Measurements from ENCODE around the gene DHRS12. TPM values are rescaled to one million over a fixed set of nuclear protein-coding genes. Genes with fewer than 3 reads are reported as not detected.
A peak's percentile ranks its signal among the peaks of the same experiment; 100 is the strongest.

DHRS12 gene
- polyA plus RNA-seq, 1 experiment: 5.6 TPM

DNA sequence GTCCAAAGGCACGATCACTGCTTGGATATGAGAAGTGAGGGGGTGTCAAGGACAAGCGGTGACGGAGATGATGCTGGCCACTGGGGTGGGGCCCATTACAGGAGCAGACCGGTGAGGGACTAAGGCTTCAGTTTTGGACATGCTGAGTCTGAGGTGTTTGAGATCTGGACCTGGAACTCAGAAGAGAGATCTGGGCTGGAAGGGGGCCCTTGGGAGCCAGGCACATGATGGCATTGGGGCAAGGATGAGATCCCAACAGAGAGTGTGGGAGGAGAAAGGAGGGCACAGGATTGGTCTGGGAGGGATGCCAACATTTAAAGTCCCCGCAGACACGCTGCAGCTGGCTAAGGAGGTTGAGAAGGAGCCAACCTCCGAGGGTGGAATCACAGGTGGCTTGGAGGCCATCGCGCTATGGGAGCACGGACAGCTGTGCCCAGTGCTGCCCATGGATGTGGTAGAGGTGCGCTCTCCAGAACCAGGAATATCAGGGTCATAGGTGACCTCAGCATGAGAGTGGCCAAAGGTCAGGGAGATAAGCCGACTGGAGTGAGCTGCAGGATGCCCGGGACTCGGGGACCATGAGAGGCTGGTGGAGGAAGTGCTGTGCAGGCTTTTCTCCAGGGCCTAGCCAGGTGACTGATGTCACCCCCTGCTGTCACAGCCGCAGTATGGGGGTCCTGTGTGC, 21.8 kb downstream of the DHRS12 start:
- ChIA-PET POLR2A (no interaction called here), CTCF (interaction anchor here (1.3 kb wide), 1 partner anchor 9 kb away, joined by 3 read pairs; no protein-coding TSS in a partner anchor)
- no peak overlapping the region for H3K4me3 ChIP-seq (ENCODE audit: low read depth, low read length)
- TF ChIP-seq, protein P1, sequence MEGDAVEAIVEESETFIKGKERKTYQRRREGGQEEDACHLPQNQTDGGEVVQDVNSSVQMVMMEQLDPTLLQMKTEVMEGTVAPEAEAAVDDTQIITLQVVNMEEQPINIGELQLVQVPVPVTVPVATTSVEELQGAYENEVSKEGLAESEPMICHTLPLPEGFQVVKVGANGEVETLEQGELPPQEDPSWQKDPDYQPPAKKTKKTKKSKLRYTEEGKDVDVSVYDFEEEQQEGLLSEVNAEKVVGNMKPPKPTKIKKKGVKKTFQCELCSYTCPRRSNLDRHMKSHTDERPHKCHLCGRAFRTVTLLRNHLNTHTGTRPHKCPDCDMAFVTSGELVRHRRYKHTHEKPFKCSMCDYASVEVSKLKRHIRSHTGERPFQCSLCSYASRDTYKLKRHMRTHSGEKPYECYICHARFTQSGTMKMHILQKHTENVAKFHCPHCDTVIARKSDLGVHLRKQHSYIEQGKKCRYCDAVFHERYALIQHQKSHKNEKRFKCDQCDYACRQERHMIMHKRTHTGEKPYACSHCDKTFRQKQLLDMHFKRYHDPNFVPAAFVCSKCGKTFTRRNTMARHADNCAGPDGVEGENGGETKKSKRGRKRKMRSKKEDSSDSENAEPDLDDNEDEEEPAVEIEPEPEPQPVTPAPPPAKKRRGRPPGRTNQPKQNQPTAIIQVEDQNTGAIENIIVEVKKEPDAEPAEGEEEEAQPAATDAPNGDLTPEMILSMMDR (IDR thresholded peaks at IDR 0.05; ENCODE audit: insufficient read depth, low read depth, low read length): no peak
- no peaks in the 10 kb centered on the region for H3K27me3 ChIP-seq (ENCODE audit: control insufficient read depth, insufficient read depth, low read length)
- no peak for DNase-seq (ENCODE audit: low read depth)
- H3K36me3 ChIP-seq (ENCODE audit: control insufficient read depth, insufficient read depth, low read length): no peaks in the 10 kb centered on the region

DNA sequence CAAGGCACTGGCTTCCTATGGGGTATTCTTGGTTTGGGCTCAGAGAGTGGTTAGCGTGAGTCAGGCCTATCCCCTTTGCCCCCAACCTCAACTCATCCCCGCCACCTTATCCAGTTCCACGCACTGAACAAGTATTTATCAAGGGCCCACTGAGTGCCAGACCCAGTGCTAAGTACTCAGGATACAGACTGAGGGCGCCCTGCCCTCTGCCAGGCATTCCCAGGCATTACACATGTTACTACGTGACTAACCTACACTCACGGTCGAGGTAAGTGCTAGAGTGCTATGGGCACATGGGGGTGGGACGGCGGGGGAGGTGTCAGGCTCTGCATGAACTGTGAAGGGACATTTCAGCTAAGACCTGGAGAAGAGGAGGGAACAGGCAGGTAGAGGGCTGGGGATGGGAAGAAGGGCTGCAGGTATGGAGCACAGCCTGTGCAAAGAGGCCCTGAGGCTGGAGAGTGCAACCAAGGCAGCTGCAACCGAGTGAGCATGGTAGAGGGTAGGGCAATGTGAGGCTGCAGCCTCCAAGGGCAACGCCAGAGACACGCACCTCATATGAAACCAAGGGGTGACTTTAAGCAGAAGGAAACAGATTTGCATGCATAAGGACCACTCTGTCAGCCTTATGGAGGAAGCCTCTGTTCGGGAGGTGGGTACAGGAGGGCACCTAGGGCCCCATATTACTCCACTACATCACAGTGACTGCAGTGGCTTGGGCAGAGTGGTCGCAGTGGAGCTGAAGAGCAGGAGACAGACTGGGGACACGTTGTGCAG, 22.5 kb downstream of the DHRS12 start:
- TF ChIP-seq, protein P1 (IDR thresholded peaks at IDR 0.05; ENCODE audit: insufficient read depth, low read depth, low read length): peak; percentile 44
- POLR2A ChIA-PET: no interaction called here

GRCh38 chr13:51780099-51780498, 23.9 kb downstream of the DHRS12 start:
- Histone ChIP-seq H3K36me3 (ENCODE audit: control insufficient read depth, insufficient read depth, low read length) (no peaks in the 10 kb centered on the region), H3K27me3 (ENCODE audit: control insufficient read depth, insufficient read depth, low read length) (no peaks in the 10 kb centered on the region), H3K4me3 (ENCODE audit: low read depth, low read length) (no peak overlapping the region)
- TF ChIP-seq, protein P1 (IDR thresholded peaks at IDR 0.05; ENCODE audit: insufficient read depth, low read depth, low read length): no peak
- DNase-seq (ENCODE audit: low read depth): no peak
- ChIA-PET POLR2A (no interaction called here), CTCF (interaction anchor here (0.7 to 1.5 kb wide), 4 partner anchors 13 to 340 kb away, joined by 3 read pairs; no protein-coding TSS in a partner anchor)

More for the DNA sequence above, 22.5 kb downstream of the DHRS12 start:
- Histone ChIP-seq H3K36me3 (ENCODE audit: control insufficient read depth, insufficient read depth, low read length) (no peaks in the 10 kb centered on the region), H3K4me3 (ENCODE audit: low read depth, low read length) (no peak overlapping the region), H3K27me3 (ENCODE audit: control insufficient read depth, insufficient read depth, low read length) (no peaks in the 10 kb centered on the region)
- CTCF ChIA-PET: interaction anchor here (0.9 to 1.5 kb wide), 4 partner anchors 9 to 341 kb away, joined by 3 to 4 read pairs (median 3); no protein-coding TSS in a partner anchor
- DNase-seq (ENCODE audit: low read depth): no peak

- Histone ChIP-seq H3K36me3 (ENCODE audit: control insufficient read depth, insufficient read depth, low read length) (no peaks in the 10 kb centered on the region), H3K4me3 (ENCODE audit: low read depth, low read length) (no peak overlapping the region), H3K27me3 (ENCODE audit: control insufficient read depth, insufficient read depth, low read length) (peaks cover 4% of the 10 kb centered on the region; the same call in 1 of the 2 replicates)
- CTCF ChIA-PET: interaction anchor here (1.0 kb wide), 1 partner anchor 20 kb away, joined by 3 read pairs; no protein-coding TSS in a partner anchor
- TF ChIP-seq, protein P1 (IDR thresholded peaks at IDR 0.05; ENCODE audit: insufficient read depth, low read depth, low read length): no peak
- no peak for DNase-seq (ENCODE audit: low read depth)
- POLR2A ChIA-PET: no interaction called here
Observed at GRCh38 chr13:51778392-51778791, 25.6 kb downstream of the DHRS12 start.

GRCh38 chr13:51777921-51778320, 26.0 kb downstream of the DHRS12 start:
- H3K27me3 ChIP-seq (ENCODE audit: control insufficient read depth, insufficient read depth, low read length): peaks cover 4% of the 10 kb centered on the region; the same call in 1 of the 2 replicates
- no peak overlapping the region for H3K4me3 ChIP-seq (ENCODE audit: low read depth, low read length)
- no peaks in the 10 kb centered on the region for H3K36me3 ChIP-seq (ENCODE audit: control insufficient read depth, insufficient read depth, low read length)
- CTCF ChIA-PET: interaction anchor here (1.0 kb wide), 1 partner anchor 20 kb away, joined by 3 read pairs; no protein-coding TSS in a partner anchor
- no peak for DNase-seq (ENCODE audit: low read depth)
- POLR2A ChIA-PET: no interaction called here
- TF ChIP-seq, protein P1 (IDR thresholded peaks at IDR 0.05; ENCODE audit: insufficient read depth, low read depth, low read length): no peak

Data from BJ (cell line).